Astrocyte of the cerebellum (primary cell): ENCODE measurements around the gene APC2.
A peak's percentile ranks its signal among the peaks of the same experiment; 100 is the strongest.

ENCODE experiments used
- DNase-seq: peaks from one replicate; pipeline ENCODE4 v3.0.0-alpha.2; 2011; ENCODE audit warnings: low read depth
- H3K4me3 ChIP-seq: 2 replicates; pipeline ENCODE4 v1.5.1; 2011; ENCODE audit warnings: mild to moderate bottlenecking, low read depth, low read length, moderate library complexity
- in situ Hi-C: cut with HindIII; loops from 2 replicates; pipeline ENCODE4 v1.10.0; 2017; ENCODE audit warnings: low sequenced_read_pairs
- TF ChIP-seq, protein P1 (sequence below): IDR thresholded peaks from 2 replicates; pipeline ENCODE4 v1.5.1; 2012; ENCODE audit warnings: low read length, low read depth, moderate library complexity, mild to moderate bottlenecking; ENCODE audit errors: missing control alignments

Gene APC2

GRCh38 chr19:1471010-1471514 lies 21.1 kb downstream of the APC2 start:
- TF ChIP-seq, protein P1, sequence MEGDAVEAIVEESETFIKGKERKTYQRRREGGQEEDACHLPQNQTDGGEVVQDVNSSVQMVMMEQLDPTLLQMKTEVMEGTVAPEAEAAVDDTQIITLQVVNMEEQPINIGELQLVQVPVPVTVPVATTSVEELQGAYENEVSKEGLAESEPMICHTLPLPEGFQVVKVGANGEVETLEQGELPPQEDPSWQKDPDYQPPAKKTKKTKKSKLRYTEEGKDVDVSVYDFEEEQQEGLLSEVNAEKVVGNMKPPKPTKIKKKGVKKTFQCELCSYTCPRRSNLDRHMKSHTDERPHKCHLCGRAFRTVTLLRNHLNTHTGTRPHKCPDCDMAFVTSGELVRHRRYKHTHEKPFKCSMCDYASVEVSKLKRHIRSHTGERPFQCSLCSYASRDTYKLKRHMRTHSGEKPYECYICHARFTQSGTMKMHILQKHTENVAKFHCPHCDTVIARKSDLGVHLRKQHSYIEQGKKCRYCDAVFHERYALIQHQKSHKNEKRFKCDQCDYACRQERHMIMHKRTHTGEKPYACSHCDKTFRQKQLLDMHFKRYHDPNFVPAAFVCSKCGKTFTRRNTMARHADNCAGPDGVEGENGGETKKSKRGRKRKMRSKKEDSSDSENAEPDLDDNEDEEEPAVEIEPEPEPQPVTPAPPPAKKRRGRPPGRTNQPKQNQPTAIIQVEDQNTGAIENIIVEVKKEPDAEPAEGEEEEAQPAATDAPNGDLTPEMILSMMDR = no peak
- in situ Hi-C loops = no loop called here
- peak overlapping the region; percentile 14 for H3K4me3 ChIP-seq
- DNase-seq = no peak

DNA sequence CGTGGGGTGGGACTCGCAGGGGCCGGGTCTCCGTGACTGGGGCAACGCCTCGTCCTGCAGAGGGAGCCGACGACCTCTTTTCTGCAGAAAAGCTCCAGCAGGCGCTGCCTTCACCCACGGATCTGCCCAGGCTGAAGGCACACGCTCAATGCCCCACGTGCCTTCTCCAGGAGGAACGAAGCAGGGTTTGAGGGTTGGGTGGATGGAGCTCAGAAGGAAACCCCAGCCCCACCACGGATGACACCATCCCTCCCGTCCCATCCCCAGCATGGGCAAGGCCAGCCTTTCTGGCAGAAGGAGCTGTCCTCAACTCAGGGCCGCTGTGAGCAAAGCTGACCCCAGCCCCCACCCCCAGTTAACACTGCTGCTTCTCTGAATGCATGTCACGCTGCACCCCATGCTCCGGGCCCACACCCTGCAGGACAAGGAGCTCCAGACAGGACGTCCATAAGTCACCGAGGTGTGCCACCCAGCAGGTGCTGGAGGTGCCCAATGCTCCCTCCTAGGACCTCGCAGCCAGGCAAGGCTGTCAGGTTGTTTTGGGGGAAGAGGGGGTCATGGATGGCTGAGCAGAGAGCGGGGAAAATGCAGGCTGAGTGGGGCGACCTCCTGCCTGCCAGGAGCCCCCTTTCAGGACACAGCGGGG lies 21.7 kb downstream of the APC2 start:
- TF ChIP-seq, protein P1 = peak; percentile 3
- in situ Hi-C loops = no loop called here
- DNase-seq = no peak
- H3K4me3 ChIP-seq = no peak overlapping the region

GRCh38 chr19:1472231-1473084 lies 22.5 kb downstream of the APC2 start:
- no peak for DNase-seq
- TF ChIP-seq, protein P1 = no peak
- no peak overlapping the region for H3K4me3 ChIP-seq
- in situ Hi-C loops = no loop called here

GRCh38 chr19:1473085-1473851 lies 23.3 kb downstream of the APC2 start:
- H3K4me3 ChIP-seq = no peak overlapping the region
- no peak for DNase-seq
- TF ChIP-seq, protein P1 = no peak
- in situ Hi-C loops = no loop called here

DNA sequence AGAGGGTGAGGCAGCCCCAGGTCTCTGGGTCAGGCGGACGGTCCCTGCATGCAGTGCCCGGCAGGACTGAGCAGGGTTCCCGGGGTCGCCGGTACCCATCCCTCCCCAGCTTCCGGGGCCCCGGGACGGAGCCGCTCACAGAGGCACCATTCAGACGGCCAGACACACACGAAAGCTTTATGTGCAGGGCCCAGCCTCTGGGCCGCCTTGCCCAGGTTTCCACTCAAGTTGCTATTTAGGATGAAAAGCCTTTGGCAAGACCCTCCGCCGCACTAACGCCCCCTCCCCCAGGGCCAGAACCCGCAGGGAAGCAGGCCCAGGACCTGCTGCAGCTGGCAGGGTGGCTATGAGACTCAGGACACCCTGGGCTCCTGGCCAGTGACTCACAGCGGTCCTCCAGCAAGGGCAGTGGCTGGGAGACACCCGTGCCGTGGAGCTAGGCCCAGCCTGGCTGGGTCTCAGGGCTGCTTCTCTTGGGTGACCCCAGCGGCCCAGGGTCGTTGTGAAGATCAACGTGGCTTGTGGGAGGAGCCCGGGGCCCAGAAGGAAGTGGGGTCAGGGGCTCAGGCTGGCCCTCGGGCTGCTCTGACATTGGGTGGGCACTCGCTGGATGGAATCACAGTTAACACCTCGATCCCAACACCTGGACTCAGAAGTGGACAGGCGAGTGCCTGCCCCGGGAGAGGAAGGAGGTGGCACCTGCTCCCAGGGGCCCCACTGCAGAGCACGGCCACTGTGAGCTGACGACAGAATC lies 24.3 kb downstream of the APC2 start:
- DNase-seq = no peak
- no peak overlapping the region for H3K4me3 ChIP-seq
- TF ChIP-seq, protein P1 = no peak
- in situ Hi-C loops = no loop called here

DNA sequence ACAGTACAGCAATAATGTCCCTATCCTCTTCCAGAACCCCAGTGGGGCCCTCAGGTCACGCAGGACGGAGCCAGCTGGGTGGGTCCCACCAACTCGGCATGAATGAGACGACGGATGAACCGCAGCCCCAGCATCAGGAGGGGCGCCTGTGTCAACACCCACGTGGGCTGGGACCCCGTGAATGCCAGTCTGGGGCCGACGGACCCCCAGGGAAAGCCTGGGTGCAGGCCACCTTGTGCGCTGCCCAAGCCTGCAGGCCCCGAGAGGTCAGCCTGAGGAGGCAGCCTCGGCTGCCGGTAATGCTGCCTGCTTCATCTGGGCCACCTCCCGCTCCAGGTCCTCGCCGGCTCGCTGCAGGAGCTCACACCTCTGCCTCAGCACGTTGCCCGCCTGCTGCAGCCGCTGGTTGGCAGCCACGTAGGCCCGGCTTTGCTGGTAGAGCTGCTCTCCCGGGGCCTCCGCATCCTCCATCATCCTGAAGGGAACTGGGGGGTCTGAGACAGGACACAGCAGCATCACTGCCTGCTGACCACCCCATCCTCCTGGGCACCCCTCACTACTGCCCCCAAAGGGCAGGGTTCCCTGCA lies 24.9 kb downstream of the APC2 start:
- DNase-seq = no peak
- TF ChIP-seq, protein P1 = no peak
- in situ Hi-C loops = no loop called here
- H3K4me3 ChIP-seq = no peak overlapping the region
